Measurements from ENCODE around the gene GLCE. TPM values are rescaled to one million over a fixed set of nuclear protein-coding genes. Genes with fewer than 3 reads are reported as not detected.

GLCE gene
- 1 to 10 TPM; 6.6 to 9.3 TPM for total RNA-seq

DNA sequence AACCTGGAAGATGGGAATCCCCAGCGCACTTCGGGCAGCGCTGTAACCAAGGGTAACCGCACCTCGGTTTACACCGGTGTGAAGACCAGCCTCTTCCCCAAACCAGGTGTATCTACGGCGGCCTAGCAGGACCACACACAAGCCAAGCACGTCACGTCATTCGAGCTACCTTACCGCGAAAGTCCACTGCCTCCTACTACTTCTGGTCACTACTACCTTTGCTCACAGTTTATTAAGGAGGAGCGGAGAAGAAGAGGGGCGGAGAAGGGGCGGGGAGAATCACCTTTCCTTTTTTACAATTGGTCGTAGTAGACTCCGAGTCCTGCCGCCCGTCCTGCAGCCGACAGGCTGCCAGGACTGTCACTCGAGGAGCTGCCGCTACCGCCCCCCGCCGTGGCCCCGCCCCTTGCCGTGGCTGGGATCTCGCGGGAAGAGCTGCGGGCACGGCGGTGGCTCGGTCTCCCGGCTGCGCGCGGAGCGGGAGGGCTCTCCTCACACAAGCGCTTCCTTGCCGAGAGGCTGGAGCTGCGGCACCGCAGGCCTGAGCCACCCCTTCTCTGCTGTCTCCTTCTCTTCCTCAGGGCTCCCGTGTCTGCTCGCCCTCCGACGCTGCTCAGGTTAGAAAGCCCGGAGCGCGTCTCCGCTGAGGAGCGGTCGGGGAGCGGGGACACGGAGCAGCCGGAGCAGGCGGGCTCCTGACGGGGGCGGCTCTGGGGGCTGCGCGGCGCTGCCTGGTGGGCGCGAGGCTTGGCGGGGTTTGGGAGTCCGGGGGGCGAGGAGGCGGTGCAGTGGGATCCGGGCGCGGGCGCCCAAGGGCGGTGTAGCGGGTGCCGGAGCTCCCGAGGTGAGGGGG, at the start of gene GLCE:
GLCE (plus strand) TSS at position 495 of the 853 bp plus-strand sequence. CDS start 95,172 bp downstream, outside the sequence.
- Histone ChIP-seq H3K9me3 (no peaks in the 10 kb centered on the region), H3K36me3 (replicated peaks in 1 of 2; ENCODE audit: insufficient read depth in 1 of 2, low read depth in 2 of 2) (no peaks in the 10 kb centered on the region), H3K4me3 (peak within 1 kb of the TSS; percentile 59 to 97), H3K27me3 (no peaks in the 10 kb centered on the region), H3K4me1 (peaks cover 12% of the 10 kb centered on the region), H3K27ac (peak within 1 kb of the TSS; percentile 60 to 94 (median 84))
- ATAC-seq (peak; percentile 96), DNase-seq (peak; percentile 97 to 98 (median 98))
- intact Hi-C loops (cut with DNase I): loop anchor here (10.0 kb wide), 1 partner anchor 234 kb away; no protein-coding TSS in a partner anchor
- 0 to 1% methylated on average over 27 to 76 of the region's 76 CpGs for WGBS, 2 donors
- TF ChIP-seq, protein P1, sequence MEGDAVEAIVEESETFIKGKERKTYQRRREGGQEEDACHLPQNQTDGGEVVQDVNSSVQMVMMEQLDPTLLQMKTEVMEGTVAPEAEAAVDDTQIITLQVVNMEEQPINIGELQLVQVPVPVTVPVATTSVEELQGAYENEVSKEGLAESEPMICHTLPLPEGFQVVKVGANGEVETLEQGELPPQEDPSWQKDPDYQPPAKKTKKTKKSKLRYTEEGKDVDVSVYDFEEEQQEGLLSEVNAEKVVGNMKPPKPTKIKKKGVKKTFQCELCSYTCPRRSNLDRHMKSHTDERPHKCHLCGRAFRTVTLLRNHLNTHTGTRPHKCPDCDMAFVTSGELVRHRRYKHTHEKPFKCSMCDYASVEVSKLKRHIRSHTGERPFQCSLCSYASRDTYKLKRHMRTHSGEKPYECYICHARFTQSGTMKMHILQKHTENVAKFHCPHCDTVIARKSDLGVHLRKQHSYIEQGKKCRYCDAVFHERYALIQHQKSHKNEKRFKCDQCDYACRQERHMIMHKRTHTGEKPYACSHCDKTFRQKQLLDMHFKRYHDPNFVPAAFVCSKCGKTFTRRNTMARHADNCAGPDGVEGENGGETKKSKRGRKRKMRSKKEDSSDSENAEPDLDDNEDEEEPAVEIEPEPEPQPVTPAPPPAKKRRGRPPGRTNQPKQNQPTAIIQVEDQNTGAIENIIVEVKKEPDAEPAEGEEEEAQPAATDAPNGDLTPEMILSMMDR (IDR thresholded peaks at IDR 0.05): peak in 2 of 7 experiments; percentile 7 to 16
- TF ChIP-seq POLR2A (IDR thresholded peaks at IDR 0.05): peak; percentile 92 to 98 (median 97)

DNA sequence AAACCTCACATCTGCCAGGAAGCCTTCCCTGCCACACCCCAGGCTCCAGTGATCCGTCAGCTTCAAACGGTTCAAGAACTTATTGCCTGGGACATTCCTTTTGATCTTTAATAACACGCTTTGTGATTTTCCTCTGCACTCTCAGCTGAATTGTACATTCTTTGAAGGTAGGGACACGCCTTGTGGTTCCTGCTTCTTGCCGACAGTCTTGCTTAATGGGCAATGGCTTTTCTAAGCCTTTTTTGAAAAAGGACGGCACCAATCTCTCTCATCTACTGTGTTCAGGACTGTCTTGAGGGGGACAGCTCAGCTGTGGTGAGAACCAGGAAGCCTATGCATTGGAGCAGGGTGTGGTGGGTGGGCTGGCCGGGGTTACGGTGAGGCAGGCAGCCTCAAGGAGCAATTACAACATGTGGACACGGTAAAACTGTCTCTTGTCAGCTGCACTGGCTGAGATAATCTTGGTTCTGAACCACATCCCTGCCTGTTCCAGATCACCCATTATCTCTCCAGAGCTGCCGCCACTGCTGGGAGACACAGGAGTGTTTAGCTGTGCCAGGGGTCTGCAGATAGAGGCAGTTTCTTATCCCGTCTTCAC, 46.0 kb upstream of the GLCE start:
- H3K4me3 ChIP-seq: no peak overlapping the region
- 61 to 65% methylated on average over 11 of the region's 11 CpGs for WGBS, 2 donors
- intact Hi-C loops (cut with DNase I): no loop called here
- H3K36me3 ChIP-seq (replicated peaks in 1 of 2; ENCODE audit: insufficient read depth in 1 of 2, low read depth in 2 of 2): no peaks in the 10 kb centered on the region
- H3K27ac ChIP-seq: no peak overlapping the region
- ATAC-seq: no peak
- H3K4me1 ChIP-seq: no peaks in the 10 kb centered on the region
- H3K27me3 ChIP-seq: no peaks in the 10 kb centered on the region
- no peak for DNase-seq
- no peak for TF ChIP-seq POLR2A (IDR thresholded peaks at IDR 0.05)
- TF ChIP-seq, protein P1 (IDR thresholded peaks at IDR 0.05): no peak
- H3K9me3 ChIP-seq: no peaks in the 10 kb centered on the region

DNA sequence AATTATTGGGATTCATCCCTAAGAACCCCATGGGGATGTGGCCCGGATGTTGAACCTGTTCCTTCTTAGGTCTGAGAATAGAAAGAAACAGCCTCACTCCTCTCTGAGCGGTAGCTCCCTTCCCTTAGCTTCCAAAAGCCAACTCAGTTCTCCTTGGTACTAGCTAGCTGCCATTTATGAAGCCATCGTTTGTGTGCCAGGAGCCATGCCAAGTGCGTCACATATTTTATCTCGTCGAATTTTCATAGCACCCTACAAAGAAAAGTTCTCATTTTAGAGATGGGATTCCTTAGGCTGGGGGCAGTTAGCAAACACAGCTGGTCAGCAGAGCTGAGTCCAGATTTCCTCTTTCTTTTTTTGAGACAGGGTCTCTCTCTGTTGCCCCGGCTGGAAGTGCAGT, 45.4 kb upstream of the GLCE start:
- no peaks in the 10 kb centered on the region for H3K27me3 ChIP-seq
- no peaks in the 10 kb centered on the region for H3K36me3 ChIP-seq (replicated peaks in 1 of 2; ENCODE audit: insufficient read depth in 1 of 2, low read depth in 2 of 2)
- no peaks in the 10 kb centered on the region for H3K9me3 ChIP-seq
- 61 to 69% methylated on average over 7 of the region's 7 CpGs for WGBS, 2 donors
- no peak overlapping the region for H3K4me3 ChIP-seq
- DNase-seq (no peak), ATAC-seq (no peak)
- no peaks in the 10 kb centered on the region for H3K4me1 ChIP-seq
- TF ChIP-seq POLR2A (IDR thresholded peaks at IDR 0.05): no peak
- TF ChIP-seq, protein P1 (IDR thresholded peaks at IDR 0.05): no peak
- H3K27ac ChIP-seq: no peak overlapping the region
- intact Hi-C loops (cut with DNase I): no loop called here

DNA sequence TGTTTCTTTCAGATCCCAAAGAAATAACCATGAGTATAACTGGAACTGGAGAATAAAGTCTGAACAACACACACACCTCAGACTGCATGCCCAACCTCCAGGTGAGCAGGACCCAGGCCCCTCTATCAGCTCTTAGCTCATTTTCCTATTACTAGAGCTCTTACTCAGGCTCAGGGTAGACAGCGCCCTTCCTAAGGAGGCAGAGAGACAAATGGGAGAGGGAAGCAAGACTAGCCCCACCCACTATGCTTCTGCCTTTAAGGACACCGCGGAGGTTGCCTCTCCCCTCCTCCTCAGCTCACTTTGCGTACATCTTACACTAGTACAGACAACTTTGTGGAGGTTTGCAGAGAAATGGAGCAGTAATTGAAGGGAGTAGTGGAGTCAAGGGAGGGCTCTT, 44.0 kb upstream of the GLCE start:
- Histone ChIP-seq H3K9me3 (no peaks in the 10 kb centered on the region), H3K27me3 (no peaks in the 10 kb centered on the region), H3K4me1 (no peaks in the 10 kb centered on the region), H3K27ac (no peak overlapping the region), H3K36me3 (replicated peaks in 1 of 2; ENCODE audit: insufficient read depth in 1 of 2, low read depth in 2 of 2) (no peaks in the 10 kb centered on the region), H3K4me3 (no peak overlapping the region)
- 62 to 68% methylated on average over 4 of the region's 4 CpGs for WGBS, 2 donors
- intact Hi-C loops (cut with DNase I): no loop called here
- DNase-seq (no peak), ATAC-seq (no peak)
- TF ChIP-seq POLR2A (IDR thresholded peaks at IDR 0.05): no peak
- TF ChIP-seq, protein P1 (IDR thresholded peaks at IDR 0.05): no peak
